Mucosa of rectum (tissue), 2 donors: ENCODE results near the gene SLC30A1.

Source experiments
- H3K27ac ChIP-seq, 2 donors: one replicate each; pipeline ENCODE4 v1.7.0; 2013; ENCODE audit warnings: inconsistent platforms in 2 of 2, low read depth in 2 of 2, low read length in 2 of 2
- H3K27me3 ChIP-seq, 2 donors: one replicate each; pipeline ENCODE4 v1.7.0; 2013; ENCODE audit warnings: low read length in 2 of 2; ENCODE audit not compliant: control insufficient read depth in 2 of 2, insufficient read depth in 2 of 2
- H3K36me3 ChIP-seq, 2 donors: one replicate each; pipeline ENCODE4 v1.7.0; 2013; ENCODE audit warnings: low read length in 2 of 2; ENCODE audit not compliant: control insufficient read depth in 2 of 2, insufficient read depth in 2 of 2
- H3K4me1 ChIP-seq, 2 donors: one replicate each; pipeline ENCODE4 v1.7.0; 2013; ENCODE audit warnings: low read length in 2 of 2, mild to moderate bottlenecking in 1 of 2; ENCODE audit not compliant: control insufficient read depth in 2 of 2, insufficient read depth in 2 of 2
- H3K4me3 ChIP-seq, 2 donors: one replicate each; pipeline ENCODE4 v1.7.0; 2013; ENCODE audit warnings: low read length in 2 of 2
- H3K9ac ChIP-seq, 2 donors: one replicate each; pipeline ENCODE4 v1.7.0; 2013; ENCODE audit warnings: low read length in 2 of 2, low read depth in 1 of 2, mild to moderate bottlenecking in 1 of 2
- H3K9me3 ChIP-seq, 2 donors: one replicate each; pipeline ENCODE4 v1.7.0; 2013; ENCODE audit warnings: low read length in 2 of 2; ENCODE audit not compliant: control insufficient read depth in 2 of 2
- donor health status: healthy.
- donor health status: Normal muscosa, but diverticular disease.

The SLC30A1 gene

GRCh38 chr1:211601159-211601558 lies 22.2 kb upstream of the SLC30A1 start:
- no peak overlapping the region for H3K27ac ChIP-seq
- no peak overlapping the region for H3K4me3 ChIP-seq
- no peak overlapping the region for H3K9ac ChIP-seq
- H3K27me3 ChIP-seq = no peaks in the 10 kb centered on the region
- H3K9me3 ChIP-seq = no peaks in the 10 kb centered on the region
- H3K4me1 ChIP-seq = no peaks in the 10 kb centered on the region
- H3K36me3 ChIP-seq = no peaks in the 10 kb centered on the region

GRCh38 chr1:211599250-211599649 lies 20.3 kb upstream of the SLC30A1 start:
- Histone ChIP-seq H3K27me3 (no peaks in the 10 kb centered on the region), H3K27ac (no peak overlapping the region), H3K4me1 (no peaks in the 10 kb centered on the region), H3K4me3 (no peak overlapping the region), H3K36me3 (no peaks in the 10 kb centered on the region), H3K9me3 (no peaks in the 10 kb centered on the region), H3K9ac (no peak overlapping the region)

- no peak overlapping the region for H3K4me3 ChIP-seq
- no peaks in the 10 kb centered on the region for H3K27me3 ChIP-seq
Measured at GRCh38 chr1:211598514-211598913, 19.6 kb upstream of the SLC30A1 start.

GRCh38 chr1:211596418-211597181 lies 17.6 kb upstream of the SLC30A1 start:
- Histone ChIP-seq H3K9ac (no peak overlapping the region), H3K9me3 (no peaks in the 10 kb centered on the region), H3K27me3 (no peaks in the 10 kb centered on the region), H3K4me1 (no peaks in the 10 kb centered on the region), H3K27ac (no peak overlapping the region), H3K4me3 (no peak overlapping the region), H3K36me3 (no peaks in the 10 kb centered on the region)

More at GRCh38 chr1:211598514-211598913, 19.6 kb upstream of the SLC30A1 start:
- Histone ChIP-seq H3K9me3 (no peaks in the 10 kb centered on the region), H3K36me3 (no peaks in the 10 kb centered on the region), H3K27ac (no peak overlapping the region), H3K9ac (no peak overlapping the region), H3K4me1 (no peaks in the 10 kb centered on the region)

GRCh38 chr1:211595419-211595818 lies 16.5 kb upstream of the SLC30A1 start:
- H3K9me3 ChIP-seq = no peaks in the 10 kb centered on the region
- no peaks in the 10 kb centered on the region for H3K36me3 ChIP-seq
- H3K27me3 ChIP-seq = no peaks in the 10 kb centered on the region
- H3K27ac ChIP-seq = no peak overlapping the region
- H3K4me1 ChIP-seq = no peaks in the 10 kb centered on the region
- no peak overlapping the region for H3K9ac ChIP-seq
- no peak overlapping the region for H3K4me3 ChIP-seq

- Histone ChIP-seq H3K27ac (no peak overlapping the region), H3K4me1 (no peaks in the 10 kb centered on the region), H3K27me3 (no peaks in the 10 kb centered on the region), H3K36me3 (no peaks in the 10 kb centered on the region), H3K9ac (no peak overlapping the region), H3K9me3 (no peaks in the 10 kb centered on the region), H3K4me3 (no peak overlapping the region)
Measured at GRCh38 chr1:211591980-211592493, 13.1 kb upstream of the SLC30A1 start.

GRCh38 chr1:211589782-211590721 lies 11.1 kb upstream of the SLC30A1 start:
- Histone ChIP-seq H3K9ac (no peak overlapping the region), H3K4me1 (no peaks in the 10 kb centered on the region), H3K9me3 (no peaks in the 10 kb centered on the region), H3K36me3 (no peaks in the 10 kb centered on the region), H3K27ac (no peak overlapping the region), H3K27me3 (no peaks in the 10 kb centered on the region), H3K4me3 (no peak overlapping the region)

- H3K9me3 ChIP-seq = no peaks in the 10 kb centered on the region
- no peaks in the 10 kb centered on the region for H3K4me1 ChIP-seq
- H3K27ac ChIP-seq = no peak overlapping the region
- H3K9ac ChIP-seq = no peak overlapping the region
- H3K4me3 ChIP-seq = no peak overlapping the region
- H3K36me3 ChIP-seq = no peaks in the 10 kb centered on the region
- no peaks in the 10 kb centered on the region for H3K27me3 ChIP-seq
Measured at GRCh38 chr1:211588711-211589110, 9.8 kb upstream of the SLC30A1 start.

- Histone ChIP-seq H3K36me3 (no peaks in the 10 kb centered on the region), H3K4me3 (no peak overlapping the region), H3K4me1 (peaks cover 2% of the 10 kb centered on the region in 2 donors), H3K9me3 (no peaks in the 10 kb centered on the region), H3K27me3 (no peaks in the 10 kb centered on the region), H3K9ac (no peak overlapping the region), H3K27ac (no peak overlapping the region)
Measured at GRCh38 chr1:211587123-211587522, 8.2 kb upstream of the SLC30A1 start.

GRCh38 chr1:211586538-211586937 lies 7.6 kb upstream of the SLC30A1 start:
- Histone ChIP-seq H3K4me1 (peaks cover 5 to 7% of the 10 kb centered on the region in 2 donors), H3K27me3 (no peaks in the 10 kb centered on the region), H3K36me3 (no peaks in the 10 kb centered on the region), H3K27ac (no peak overlapping the region), H3K9ac (no peak overlapping the region), H3K9me3 (no peaks in the 10 kb centered on the region), H3K4me3 (no peak overlapping the region)
